ENCODE measurements around the gene BDKRB2.

Gene BDKRB2

DNA sequence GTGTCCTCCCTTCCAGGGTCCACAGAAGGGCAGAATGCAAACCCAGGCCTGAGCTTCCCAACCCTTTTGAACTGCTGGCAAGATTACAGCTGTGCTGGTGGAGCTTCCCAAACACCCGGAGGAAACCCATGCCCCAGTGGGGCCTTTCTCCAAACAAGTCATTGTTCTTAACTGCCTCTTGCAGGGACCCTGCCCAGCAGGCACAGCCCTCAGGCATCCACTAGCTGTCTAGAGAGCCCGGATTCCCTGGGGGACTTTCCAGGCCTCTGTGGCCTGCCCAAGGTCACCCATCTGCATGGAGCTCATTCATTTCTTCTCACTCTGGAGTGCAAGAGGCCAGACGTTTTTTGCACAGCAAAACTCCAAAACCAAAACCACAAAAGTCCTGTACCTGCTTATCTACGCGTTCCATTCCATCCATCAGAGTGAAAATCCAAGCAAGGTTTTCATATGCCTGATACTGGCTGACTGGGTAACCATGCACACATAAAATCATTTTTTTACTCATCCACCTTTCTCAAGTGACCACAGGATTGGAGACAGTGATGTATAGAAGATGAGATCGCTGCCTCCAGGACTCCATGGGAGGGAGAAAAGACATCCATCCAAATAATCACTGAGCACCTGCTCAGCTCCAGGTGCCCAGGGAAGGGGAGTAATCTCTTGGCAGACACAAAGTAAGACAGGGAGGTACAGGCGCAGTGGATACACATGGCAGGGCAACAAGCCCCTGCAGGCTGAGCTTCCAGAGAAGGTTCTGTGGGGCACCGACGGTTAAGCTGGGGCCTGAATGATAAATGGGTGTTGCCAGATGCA is 17.2 kb upstream of the BDKRB2 start:
- FAIRE-seq (no peak), DNase-seq (ENCODE audit: insufficient read length, low spot score) (no peak)
- TF ChIP-seq SPI1 (IDR thresholded peaks at IDR 0.05; ENCODE audit: low read depth, low read length) (no peak), PAX5 (IDR thresholded peaks at IDR 0.05; ENCODE audit: insufficient read depth, low read length, severe bottlenecking) (no peak), POLR2A (IDR thresholded peaks at IDR 0.05; ENCODE audit: low read depth, low read length) (no peak), POU2F2 (IDR thresholded peaks at IDR 0.05; ENCODE audit: low read depth, low read length) (no peak), POLR2AphosphoS5 (IDR thresholded peaks at IDR 0.05; ENCODE audit: low read depth, low read length) (no peak), TAF1 (IDR thresholded peaks at IDR 0.05; ENCODE audit: low read depth, low read length) (no peak)

DNA sequence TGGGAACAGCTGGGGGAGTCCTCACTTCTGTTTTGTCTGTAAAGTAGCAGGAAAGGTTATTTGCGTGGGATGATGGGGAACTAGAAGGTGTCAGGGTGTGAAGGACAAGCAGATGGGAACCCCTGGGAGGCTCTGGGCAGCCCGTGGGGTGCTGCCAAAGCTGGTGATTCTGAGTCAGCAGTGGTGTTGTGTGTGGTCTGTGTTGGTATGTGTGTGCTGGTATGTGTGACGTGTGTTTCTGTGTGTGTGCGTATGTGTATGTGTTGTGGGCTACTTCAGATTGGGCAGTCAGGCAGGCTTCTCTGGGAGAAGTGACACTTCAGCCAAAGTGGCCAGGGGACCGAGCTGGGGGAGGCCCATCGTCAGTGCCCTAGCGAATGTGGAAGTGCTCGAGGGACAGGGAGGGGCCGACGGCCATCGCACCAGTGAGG is 15.3 kb upstream of the BDKRB2 start:
- no peak for DNase-seq (ENCODE audit: insufficient read length, low spot score)
- peak; percentile 75 for FAIRE-seq
- TF ChIP-seq TAF1 (IDR thresholded peaks at IDR 0.05; ENCODE audit: low read depth, low read length) (no peak), POLR2A (IDR thresholded peaks at IDR 0.05; ENCODE audit: low read depth, low read length) (no peak), POLR2AphosphoS5 (IDR thresholded peaks at IDR 0.05; ENCODE audit: low read depth, low read length) (no peak), PAX5 (IDR thresholded peaks at IDR 0.05; ENCODE audit: insufficient read depth, low read length, severe bottlenecking) (no peak), POU2F2 (IDR thresholded peaks at IDR 0.05; ENCODE audit: low read depth, low read length) (no peak), SPI1 (IDR thresholded peaks at IDR 0.05; ENCODE audit: low read depth, low read length) (no peak)

DNA sequence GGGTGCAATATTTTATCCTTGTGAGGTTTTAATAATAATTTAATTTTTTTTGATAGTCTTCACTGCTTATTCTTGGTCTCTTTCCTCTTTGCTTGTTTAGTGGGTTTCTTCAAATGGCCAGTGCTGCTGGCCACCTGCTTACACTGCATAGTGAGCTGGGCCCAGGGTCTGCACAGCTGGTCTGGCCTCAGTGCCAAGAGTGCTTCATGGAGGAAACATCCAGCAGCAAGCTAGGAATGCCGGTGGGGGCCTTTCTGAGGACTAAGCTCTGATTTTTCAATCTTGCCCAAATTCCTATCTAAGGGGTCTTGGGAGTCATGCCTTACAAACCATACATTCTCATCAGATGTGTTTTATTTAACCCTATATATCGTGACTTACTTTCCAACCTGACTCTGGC is 13.3 kb upstream of the BDKRB2 start:
- DNase-seq (ENCODE audit: insufficient read length, low spot score) = no peak
- TF ChIP-seq POLR2A (IDR thresholded peaks at IDR 0.05; ENCODE audit: low read depth, low read length) (no peak), POU2F2 (IDR thresholded peaks at IDR 0.05; ENCODE audit: low read depth, low read length) (no peak), TAF1 (IDR thresholded peaks at IDR 0.05; ENCODE audit: low read depth, low read length) (no peak), PAX5 (IDR thresholded peaks at IDR 0.05; ENCODE audit: insufficient read depth, low read length, severe bottlenecking) (no peak), POLR2AphosphoS5 (IDR thresholded peaks at IDR 0.05; ENCODE audit: low read depth, low read length) (no peak), SPI1 (IDR thresholded peaks at IDR 0.05; ENCODE audit: low read depth, low read length) (no peak)
- FAIRE-seq = no peak

DNA sequence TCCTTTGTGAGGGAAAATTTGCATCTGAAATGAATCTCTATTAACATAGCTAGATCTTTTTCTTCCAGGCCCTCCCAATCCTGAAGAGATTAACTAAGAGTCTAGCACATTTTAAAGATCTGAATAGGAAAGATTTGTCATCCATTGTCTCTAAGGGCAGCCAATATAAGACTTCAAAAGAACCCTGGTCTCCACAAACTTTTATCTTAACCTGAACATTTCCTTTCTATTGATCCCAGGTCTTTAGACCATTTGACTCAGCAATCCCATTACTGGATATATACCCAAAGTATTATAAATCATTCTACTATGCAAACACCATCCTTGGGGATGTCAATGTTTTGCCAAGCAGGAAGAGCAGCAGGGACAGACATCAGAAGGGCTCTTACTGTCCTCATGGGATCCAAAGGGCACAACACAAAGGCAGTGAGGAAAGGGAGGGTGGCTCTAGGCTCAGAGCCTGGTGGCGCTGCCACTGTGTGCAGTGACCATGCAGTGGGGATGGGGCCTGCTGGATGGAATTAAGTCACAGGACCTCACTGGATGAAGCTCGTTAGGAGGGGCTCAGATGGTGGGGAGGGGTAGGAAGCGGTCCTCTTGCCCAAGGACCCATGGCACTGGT is 12.7 kb upstream of the BDKRB2 start:
- DNase-seq (ENCODE audit: insufficient read length, low spot score) (no peak), FAIRE-seq (no peak)
- TF ChIP-seq PAX5 (IDR thresholded peaks at IDR 0.05; ENCODE audit: insufficient read depth, low read length, severe bottlenecking) (no peak), TAF1 (IDR thresholded peaks at IDR 0.05; ENCODE audit: low read depth, low read length) (no peak), POU2F2 (IDR thresholded peaks at IDR 0.05; ENCODE audit: low read depth, low read length) (no peak), POLR2AphosphoS5 (IDR thresholded peaks at IDR 0.05; ENCODE audit: low read depth, low read length) (no peak), SPI1 (IDR thresholded peaks at IDR 0.05; ENCODE audit: low read depth, low read length) (no peak), POLR2A (IDR thresholded peaks at IDR 0.05; ENCODE audit: low read depth, low read length) (no peak)

DNA sequence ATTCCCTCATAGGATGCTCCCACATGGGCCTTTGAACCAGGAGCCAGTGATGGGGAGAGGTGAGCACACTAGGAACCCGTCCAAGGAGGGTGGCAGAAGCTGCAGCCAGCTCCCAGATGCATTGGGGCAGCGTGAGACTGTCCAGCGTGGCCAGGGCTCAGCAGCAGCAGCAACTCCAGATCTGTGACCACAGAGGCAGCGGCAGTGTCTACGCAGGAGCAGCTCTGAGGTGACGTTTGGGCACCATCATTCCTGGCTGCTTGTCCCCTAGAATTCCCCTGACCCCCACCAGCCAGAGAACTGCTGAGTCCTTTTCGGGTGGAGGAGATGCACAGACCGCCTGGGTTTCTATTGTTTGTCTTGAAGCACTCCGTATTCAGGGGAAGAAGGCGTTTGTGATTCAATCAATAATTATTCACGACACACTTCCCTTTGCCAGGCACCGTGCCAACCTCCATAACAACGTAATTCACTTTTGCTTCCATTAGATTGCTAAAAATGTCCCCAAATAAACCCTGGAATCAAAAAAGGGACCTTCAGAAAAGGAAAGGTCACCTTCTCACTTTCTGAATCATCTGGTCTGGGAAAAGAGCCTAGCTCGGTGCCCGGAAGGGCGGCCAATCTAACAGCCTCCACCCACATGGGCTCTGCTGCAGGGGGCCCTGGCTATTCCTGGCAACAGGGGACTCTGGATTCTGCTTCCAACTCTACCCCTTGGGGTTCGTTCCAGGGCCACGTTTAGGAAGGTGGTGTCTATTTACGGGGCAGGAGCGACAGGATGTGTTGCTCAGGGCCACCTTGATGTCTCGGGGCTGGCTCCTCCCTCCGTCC is 11.4 kb upstream of the BDKRB2 start:
- no peak for DNase-seq (ENCODE audit: insufficient read length, low spot score)
- TF ChIP-seq POLR2A (IDR thresholded peaks at IDR 0.05; ENCODE audit: low read depth, low read length) = no peak
- TF ChIP-seq POLR2AphosphoS5 (IDR thresholded peaks at IDR 0.05; ENCODE audit: low read depth, low read length) = no peak
- no peak for TF ChIP-seq POU2F2 (IDR thresholded peaks at IDR 0.05; ENCODE audit: low read depth, low read length)
- TF ChIP-seq TAF1 (IDR thresholded peaks at IDR 0.05; ENCODE audit: low read depth, low read length) = no peak
- TF ChIP-seq SPI1 (IDR thresholded peaks at IDR 0.05; ENCODE audit: low read depth, low read length) = no peak
- TF ChIP-seq PAX5 (IDR thresholded peaks at IDR 0.05; ENCODE audit: insufficient read depth, low read length, severe bottlenecking) = no peak
- no peak for FAIRE-seq

DNA sequence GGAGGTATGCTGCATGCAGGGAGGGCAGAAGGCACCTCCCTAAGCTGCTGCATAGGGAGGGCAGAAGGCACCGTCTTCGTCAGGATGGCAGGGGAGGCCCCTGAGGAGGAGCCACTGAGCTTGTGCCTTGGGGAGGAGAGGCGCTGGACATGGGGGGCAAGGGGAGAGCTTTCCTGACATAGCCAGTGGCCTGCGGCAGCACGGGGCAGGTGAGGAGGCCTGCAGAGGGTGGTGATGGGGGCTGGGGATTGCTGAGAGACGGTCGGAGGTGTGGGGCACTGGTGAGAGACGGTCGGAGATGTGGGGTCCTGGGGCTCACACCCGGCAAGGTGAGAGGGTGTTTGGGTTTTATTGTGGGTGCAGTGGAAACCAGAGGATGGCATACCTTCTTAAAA is 10.4 kb upstream of the BDKRB2 start:
- TF ChIP-seq POLR2AphosphoS5 (IDR thresholded peaks at IDR 0.05; ENCODE audit: low read depth, low read length) (no peak), POLR2A (IDR thresholded peaks at IDR 0.05; ENCODE audit: low read depth, low read length) (no peak), POU2F2 (IDR thresholded peaks at IDR 0.05; ENCODE audit: low read depth, low read length) (no peak)
- DNase-seq (ENCODE audit: insufficient read length, low spot score) (no peak), FAIRE-seq (no peak)

DNA sequence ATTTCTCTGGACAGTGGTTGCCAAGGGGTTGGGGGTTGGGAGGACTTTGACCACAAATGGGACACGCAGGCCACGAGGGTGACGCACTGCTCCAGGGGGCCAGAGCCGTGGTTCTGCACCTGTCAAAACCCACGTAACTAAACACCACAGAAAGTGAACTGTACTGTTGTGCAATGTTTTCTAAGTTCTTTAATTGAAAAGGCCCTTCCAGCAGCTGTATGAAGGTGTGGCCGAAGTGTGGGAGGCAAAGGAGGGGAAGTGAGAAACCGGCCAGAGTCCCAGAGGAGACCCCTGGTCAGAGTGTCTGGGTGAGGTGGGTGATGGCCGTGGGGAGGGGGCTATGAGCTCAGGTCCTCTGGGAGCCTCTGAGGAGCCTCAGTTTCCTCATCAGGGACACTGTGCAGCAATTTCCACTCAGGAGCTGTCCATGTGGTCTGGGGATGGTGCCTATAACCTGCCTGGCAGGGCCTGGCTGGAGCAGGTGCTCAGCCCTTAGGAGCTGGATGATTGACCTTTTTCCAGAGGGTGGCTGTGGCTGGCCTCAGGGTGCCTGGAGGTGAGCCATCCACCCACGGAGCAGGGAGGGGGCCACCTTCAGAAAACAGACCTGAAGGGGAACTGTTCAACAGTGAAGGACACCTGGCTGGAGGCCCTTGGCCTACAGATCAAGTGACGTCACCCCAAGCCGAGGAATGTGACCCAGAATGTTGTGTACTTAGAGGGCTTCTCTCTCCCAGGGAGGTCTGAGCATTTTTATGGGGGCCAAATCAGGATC is 9.8 kb upstream of the BDKRB2 start:
- FAIRE-seq = no peak
- peak; percentile 90 for TF ChIP-seq SPI1 (IDR thresholded peaks at IDR 0.05; ENCODE audit: low read depth, low read length)
- no peak for TF ChIP-seq POLR2AphosphoS5 (IDR thresholded peaks at IDR 0.05; ENCODE audit: low read depth, low read length)
- no peak for DNase-seq (ENCODE audit: insufficient read length, low spot score)

DNA sequence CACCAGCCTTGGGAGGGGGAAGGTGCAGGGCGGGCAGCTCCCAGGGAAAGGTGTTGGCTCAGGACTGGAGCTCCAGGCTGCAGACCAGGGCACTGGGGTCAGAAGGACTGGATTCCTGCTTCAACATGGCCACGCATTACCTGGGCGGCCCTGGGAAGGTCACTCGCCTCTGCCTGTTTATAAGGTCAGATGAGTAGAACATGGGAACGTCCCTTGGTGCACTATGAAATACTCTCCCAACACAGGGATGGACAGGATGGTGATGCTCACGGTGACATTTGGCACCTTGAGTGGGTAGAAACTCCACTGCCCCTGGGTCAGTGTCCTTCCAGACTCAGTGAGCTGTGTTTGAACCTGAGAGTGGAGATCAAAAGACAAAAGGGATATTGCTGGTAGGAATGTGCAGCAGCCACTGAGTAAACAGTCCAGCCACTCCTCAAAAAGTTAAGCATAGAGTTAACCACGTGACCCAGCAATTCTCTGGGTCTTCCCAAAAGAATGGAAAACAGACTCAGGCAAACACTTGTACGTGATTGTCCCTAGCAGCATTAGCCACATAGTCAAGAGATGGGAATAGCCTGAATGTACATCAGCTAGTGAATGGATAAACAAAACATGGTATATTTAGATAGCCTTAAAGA is 9.1 kb upstream of the BDKRB2 start:
- DNase-seq (ENCODE audit: insufficient read length, low spot score) = no peak
- no peak for TF ChIP-seq POLR2A (IDR thresholded peaks at IDR 0.05; ENCODE audit: low read depth, low read length)
- no peak for TF ChIP-seq POLR2AphosphoS5 (IDR thresholded peaks at IDR 0.05; ENCODE audit: low read depth, low read length)
- TF ChIP-seq POU2F2 (IDR thresholded peaks at IDR 0.05; ENCODE audit: low read depth, low read length) = no peak
- TF ChIP-seq PAX5 (IDR thresholded peaks at IDR 0.05; ENCODE audit: insufficient read depth, low read length, severe bottlenecking) = no peak
- no peak for TF ChIP-seq SPI1 (IDR thresholded peaks at IDR 0.05; ENCODE audit: low read depth, low read length)
- no peak for TF ChIP-seq TAF1 (IDR thresholded peaks at IDR 0.05; ENCODE audit: low read depth, low read length)
- FAIRE-seq = no peak
